T-helper 2 cell (primary cell): ENCODE data around the gene TRPT1.

Source experiments
- DNase-seq, 5 experiments: peaks; one replicate each; pipeline versions ENCODE4 v3.0.0 to v3.0.0-alpha.2; 2012 to 2022

The TRPT1 gene

GRCh38 chr11:64229090-64229743, 3.2 kb upstream of the TRPT1 start:
- no peak for DNase-seq

GRCh38 chr11:64227405-64227956, 1.5 kb upstream of the TRPT1 start:
- no peak for DNase-seq

- DNase-seq = peak in 3 of 5 experiments; percentile 52 to 84 (median 59)
These were observed 593 bp upstream of the TRPT1 start for GRCh38 chr11:64226507-64227051.

- DNase-seq = peak in 1 of 5 experiments; percentile 25
These were observed 937 bp downstream of the TRPT1 start for GRCh38 chr11:64224891-64225607.

GRCh38 chr11:64224151-64224890, 1.7 kb downstream of the TRPT1 start:
- no peak for DNase-seq

GRCh38 chr11:64223001-64223651, 2.9 kb downstream of the TRPT1 start:
- DNase-seq = no peak

- no peak for DNase-seq
These were observed 3.4 kb downstream of the TRPT1 start for GRCh38 chr11:64222651-64223000.

GRCh38 chr11:64220798-64221197, 5.2 kb downstream of the TRPT1 start:
- no peak for DNase-seq

- no peak for DNase-seq
These were observed 5.7 kb downstream of the TRPT1 start for GRCh38 chr11:64220271-64220670.

GRCh38 chr11:64219755-64220154, 6.2 kb downstream of the TRPT1 start:
- DNase-seq = no peak

GRCh38 chr11:64219354-64219684, 6.7 kb downstream of the TRPT1 start:
- no peak for DNase-seq

GRCh38 chr11:64218628-64219353, 7.2 kb downstream of the TRPT1 start:
- no peak for DNase-seq

GRCh38 chr11:64216879-64217278, 9.1 kb downstream of the TRPT1 start:
- no peak for DNase-seq

GRCh38 chr11:64211181-64211872, 14.7 kb downstream of the TRPT1 start:
- no peak for DNase-seq

GRCh38 chr11:64210301-64211020, 15.5 kb downstream of the TRPT1 start:
- no peak for DNase-seq

GRCh38 chr11:64209563-64209843, 16.5 kb downstream of the TRPT1 start:
- no peak for DNase-seq

GRCh38 chr11:64208796-64209562, 17.0 kb downstream of the TRPT1 start:
- no peak for DNase-seq

GRCh38 chr11:64208086-64208795, 17.7 kb downstream of the TRPT1 start:
- DNase-seq = no peak
